SIG-M5 (cell line): Measurements from ENCODE around the gene NME5.
"Not testable (repeated sequence)": the region's sequence is repeated elsewhere in the genome, so short reads cannot be mapped to it uniquely, and the experiment has no call there.

ENCODE experiments used
- DNase-seq: peaks from one replicate; lab custom pipeline; 2025; lab: John Stamatoyannopoulos, UW

NME5 gene

GRCh38 chr5:138078006-138078643 is 61.1 kb downstream of the NME5 start:
- no peak for DNase-seq

- DNase-seq = no peak
Observed at GRCh38 chr5:138077064-138077696, 62.0 kb downstream of the NME5 start.

- not testable (repeated sequence) for DNase-seq
Observed at GRCh38 chr5:138070026-138070425, 69.2 kb downstream of the NME5 start.

GRCh38 chr5:138068742-138069600 is 70.3 kb downstream of the NME5 start:
- DNase-seq = peak; percentile 42

GRCh38 chr5:138067945-138068344 is 71.3 kb downstream of the NME5 start:
- no peak for DNase-seq
